GM19324 (cell line): ENCODE data around the gene EHF.

ENCODE experiments used
- ATAC-seq: cut with Tn5 transposase; IDR thresholded peaks from one replicate; pipeline ENCODE4 v1.9.1; 2021; ENCODE audit warnings: mild to moderate bottlenecking, moderate library complexity; ENCODE audit not compliant: unreplicated experiment, low FRiP score

The EHF gene

DNA sequence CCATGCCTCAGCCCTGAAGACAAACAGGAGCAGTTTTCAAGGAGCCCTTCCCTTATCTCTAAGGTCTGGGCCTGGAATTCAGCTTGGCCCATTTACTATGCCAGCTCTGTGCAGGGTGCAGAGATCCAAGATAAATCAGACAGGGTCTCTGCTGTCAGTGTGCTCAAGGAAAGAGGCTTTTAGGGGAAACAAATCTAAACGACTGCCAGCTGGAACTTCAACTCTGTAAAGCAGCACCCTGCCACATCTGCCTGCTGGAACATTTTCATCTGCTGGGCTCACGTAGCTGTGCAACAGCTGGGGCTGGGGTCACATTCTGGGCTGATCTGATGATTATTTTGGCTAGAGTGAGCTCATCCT lies 19.8 kb upstream of the EHF start:
- ATAC-seq = no peak

DNA sequence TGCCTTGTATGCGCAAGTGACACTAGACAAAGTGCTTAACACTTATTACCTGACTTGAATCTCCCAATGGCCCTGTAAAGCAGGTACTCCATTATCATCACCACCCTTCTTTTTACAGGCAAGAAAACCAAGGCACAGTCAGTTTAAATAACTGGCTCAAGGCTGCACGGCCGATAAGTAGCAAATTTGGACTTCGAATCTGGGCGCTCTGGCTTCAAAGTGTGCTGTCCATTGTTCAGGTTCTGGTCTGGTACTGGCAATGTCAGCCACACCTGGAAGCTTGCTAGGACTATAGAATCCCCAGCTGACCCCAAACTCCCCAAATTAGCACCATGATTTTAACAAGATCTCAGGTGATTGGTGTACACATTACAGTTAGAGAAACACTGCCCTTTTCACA lies 19.3 kb upstream of the EHF start:
- ATAC-seq = no peak

DNA sequence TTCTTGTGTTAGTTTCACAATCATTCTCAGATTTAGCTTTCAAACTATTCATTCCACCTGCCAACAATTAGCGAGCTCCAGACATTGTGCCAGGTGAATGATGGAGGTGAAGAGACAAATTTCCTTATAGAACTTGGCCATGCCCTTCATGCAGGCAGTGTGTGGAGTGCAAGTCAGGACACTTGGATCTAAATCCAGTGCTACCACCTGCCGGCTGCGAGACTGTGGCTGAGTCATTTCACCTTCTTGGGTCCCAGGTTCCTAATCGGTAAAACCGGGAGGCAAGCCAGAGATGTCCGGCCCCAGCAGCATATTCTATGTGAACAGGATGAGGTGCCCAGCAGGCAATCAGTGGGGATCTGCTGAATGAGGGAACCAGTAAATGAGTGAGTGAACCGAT lies 18.6 kb upstream of the EHF start:
- no peak for ATAC-seq

DNA sequence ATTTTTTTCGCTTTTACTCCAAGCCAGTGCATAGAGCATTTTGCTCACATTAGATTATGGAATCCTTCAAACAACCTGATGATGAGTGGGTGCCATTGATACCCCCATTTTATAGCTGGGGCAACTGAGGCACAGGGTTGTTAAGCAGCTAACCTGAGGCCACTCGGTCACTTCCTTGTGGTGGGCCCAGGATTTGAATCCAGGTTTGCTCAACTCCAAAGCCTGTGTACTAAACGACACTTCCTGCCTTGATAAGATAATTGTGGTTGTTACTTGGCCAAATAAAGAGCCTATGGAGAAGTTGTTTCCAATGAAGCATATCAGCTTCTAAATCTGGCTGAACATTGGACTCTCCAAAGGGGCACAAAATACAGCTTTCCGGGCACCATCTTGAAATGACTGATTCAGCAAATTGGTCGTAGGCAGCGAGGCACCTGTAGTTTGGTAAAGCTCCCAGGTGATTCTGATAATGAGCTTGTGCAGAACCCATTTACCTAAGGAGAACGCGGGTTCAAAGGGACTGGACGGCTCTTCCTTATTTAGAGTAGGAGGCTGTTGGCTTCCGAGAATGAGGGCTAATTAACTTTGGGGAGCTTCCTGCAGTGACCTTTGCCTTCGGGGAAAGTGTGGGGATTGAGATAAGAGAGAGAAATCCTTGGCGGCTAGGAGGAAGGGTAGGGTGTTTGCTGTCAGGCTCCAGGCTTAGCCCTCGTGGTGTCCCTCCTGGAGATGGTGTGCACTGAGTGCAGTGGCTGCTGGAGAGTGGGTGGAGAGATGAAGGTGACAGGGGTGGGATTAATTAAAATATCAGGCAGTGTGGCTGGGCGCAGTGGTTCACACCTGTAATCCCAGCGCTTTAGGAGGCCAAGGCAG lies 17.5 kb upstream of the EHF start:
- ATAC-seq = no peak

DNA sequence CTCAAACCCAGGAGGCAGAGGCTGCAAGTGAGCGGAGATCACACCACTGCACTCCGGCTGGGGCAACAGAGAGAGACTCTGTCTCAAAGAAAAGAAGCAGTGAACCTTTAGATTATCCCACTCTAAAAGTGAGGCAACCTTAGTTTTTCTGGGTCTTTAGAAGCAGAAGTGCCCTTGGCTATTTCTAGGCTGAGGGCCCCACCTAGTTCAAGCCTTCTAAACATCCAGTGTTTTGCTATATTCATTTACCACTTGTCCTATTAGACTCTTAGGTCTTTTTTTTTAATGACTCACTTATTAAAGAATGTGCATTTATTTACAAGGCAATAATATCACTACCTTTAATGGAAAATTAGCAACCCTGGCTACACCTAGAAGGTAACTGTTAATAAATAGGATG lies 16.7 kb upstream of the EHF start:
- ATAC-seq = no peak

DNA sequence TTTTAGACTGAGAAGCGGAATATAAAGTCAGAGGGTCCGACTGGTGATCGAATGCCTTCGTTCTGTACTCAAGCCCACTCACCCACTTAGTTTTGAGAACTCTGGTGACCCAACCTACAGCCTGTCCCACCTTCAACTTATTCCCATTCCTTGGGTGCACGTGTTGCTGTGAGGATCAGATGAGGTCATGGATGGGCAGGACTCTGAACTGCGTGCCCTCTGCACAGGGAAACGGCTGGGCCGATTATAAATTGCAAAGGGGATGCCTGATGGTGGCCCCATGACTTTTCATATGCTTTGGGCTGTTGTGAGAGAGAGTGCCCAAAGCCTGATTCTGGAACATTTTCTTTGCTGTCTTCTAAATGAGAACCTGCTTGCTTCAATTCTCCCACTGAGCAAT lies 16.0 kb upstream of the EHF start:
- ATAC-seq = no peak

DNA sequence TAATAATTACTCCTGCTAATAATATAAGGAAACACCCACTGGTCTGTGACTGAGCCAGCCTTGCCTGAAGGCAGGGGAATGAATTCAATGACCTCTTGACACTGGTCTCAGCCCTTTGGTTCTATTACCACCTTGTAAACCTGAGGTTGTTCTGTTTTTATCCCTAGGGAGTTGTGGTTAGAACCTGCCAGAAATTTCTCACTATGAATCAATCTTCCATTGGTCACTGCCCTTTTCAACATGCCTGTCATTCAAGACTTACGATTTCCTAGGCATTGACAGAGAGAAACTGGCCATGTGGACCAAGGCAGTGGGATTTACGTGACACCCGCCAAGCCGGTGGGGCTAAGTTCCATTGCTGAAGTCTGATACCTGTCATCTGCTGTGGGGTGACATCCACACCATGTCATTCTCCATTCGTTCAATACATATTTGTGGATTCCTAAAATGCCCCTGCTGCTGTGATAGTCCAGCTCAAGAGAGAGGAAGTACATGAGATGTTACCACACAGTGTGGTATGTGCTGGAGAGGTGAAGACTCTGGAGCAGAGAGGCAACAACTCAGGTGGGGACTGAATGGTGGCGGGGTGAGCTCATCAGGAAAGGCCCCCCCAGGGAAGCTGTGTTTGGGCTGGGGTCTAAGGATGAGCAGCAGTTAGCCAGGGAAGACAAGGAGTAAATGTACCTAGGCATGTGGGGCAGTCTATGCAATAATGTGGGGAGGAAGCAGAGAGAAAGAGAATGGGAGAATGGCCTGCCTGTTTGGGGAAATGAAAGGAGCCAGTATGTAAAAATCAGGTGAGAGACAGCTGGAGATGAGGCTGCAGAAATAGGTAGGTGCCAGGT lies 15.2 kb upstream of the EHF start:
- ATAC-seq = no peak

DNA sequence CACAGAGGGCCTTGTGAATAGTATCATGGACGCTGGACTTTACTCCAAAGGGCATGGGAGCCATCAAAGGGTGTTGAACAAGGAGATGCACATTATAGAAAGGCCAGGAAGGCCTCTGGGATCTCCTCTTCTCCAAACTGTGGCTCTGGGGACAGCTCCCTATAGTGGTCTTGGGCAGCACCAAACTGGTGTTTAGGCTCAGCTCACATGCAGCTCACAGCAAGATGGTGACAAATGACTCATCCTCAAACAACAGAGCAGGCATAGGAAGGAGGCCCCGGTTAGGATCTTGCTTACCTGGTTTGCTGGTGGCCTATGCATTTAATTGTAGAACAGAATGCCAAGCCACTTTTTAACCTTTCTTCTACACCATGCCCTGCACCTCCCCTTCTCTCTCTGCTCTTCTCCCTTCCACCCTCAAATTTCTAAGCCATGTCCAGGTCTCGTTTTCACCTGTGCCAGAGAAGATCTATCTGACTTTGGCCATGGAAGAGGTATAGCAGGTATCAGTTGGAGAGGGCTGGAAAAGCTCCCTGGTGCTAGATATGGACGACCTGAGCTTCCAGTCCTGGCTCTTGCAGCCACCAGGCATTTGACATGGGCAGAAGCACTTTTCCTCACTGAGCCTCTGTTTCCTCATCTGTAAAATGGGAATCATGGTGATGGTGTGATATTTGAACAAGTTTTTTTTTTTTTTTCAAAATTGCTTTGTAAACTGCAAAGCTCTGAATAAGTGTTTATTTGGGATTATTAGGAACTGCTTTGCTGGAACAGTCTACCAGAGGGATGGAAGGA lies 14.4 kb upstream of the EHF start:
- ATAC-seq = no peak

DNA sequence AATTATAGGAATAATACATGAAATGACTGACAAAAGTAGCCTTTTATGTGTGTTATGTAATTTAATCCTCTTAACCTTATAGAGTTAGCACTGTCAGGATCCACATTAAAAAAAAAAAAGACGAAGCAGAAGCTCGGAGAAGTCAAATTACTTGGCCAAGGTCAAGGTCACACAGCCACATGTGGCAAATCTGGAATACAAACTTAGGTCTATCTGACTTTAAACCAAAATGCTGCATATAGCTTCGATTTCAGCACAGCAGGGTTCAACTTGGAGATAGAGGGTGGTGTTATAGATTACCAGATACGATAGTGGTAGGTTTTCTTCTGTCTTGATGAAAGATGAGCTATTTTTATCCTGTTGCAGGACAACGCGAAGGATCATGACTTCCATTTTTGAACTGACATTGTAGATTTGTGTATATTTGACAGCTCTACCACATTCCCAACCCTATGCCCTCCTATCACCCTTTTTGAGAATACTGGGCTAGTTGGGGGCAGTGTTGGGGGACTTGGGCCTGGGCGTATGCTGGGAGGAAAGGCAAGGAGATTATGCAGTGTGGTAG lies 11.6 kb upstream of the EHF start:
- no peak for ATAC-seq

DNA sequence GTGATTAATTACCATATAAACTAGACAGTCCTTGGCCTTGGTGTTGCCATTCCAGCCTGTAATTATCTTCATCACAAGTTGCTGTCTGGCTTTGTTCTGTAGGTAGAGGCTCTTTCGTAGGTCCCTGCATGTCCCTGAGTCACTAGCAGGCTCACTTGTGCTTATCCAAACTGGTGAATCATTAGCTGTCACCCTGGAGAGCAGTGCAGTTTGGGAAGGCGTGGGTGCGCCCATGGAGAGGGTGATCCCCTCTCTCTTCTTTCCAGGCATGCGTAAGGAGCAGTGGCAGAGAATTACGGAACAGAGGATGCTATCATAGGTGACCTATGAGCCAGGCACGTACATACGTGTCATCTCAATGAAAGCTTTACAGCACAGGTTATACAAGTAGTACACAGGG lies 11.0 kb upstream of the EHF start:
- no peak for ATAC-seq

DNA sequence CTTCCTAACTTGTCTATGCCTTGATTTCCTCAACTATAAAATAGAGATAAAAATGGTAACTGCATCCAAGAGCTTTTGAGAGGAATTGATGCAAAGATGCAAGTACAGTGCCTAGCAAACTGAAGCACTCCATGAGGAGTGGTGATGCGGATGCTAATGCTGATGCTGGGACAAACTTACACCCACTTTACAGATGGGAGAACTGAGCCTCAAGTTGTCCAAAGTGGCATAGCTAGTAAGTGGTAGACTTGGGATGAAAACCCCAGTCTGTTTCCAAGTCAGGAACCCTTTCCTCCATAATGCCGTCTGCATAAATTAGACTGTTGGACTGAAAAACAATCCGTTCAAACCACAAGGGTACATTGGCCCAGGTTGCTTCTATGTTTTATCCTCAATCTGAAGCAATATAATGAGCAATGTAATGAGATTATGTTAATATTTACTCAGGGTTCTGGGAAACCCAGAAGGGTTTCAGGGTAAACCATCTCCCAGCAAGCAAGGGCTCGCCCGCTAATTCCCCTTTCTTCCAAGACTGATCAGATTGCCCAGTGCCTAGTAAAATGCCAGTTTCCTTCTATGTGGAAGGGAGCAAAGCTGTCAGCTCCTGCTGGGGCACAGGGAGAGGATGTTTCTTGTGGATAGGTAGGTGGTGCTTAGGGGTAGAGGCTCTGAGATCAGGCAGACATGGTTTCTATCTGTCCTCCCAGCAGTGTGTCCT lies 10.4 kb upstream of the EHF start:
- no peak for ATAC-seq

DNA sequence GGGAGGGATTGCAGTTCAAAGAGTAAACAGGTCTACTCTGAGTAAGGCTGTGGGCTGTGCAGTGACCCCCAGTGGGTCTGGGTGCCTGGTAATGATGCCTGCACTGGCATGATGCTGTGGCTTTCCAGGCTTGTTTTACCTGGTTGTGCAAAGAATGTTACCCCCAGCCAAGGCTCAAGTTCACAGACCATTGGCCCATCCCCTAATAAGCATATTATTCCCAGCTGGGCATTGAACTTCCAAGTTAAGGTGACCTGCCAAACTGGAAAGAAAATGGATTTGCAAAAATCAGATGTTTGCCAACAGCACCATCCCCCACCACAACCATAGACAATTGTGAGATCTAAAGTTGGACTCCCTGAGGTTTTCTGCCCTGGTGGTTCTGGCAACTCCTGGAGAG lies 7.9 kb upstream of the EHF start:
- ATAC-seq = no peak

DNA sequence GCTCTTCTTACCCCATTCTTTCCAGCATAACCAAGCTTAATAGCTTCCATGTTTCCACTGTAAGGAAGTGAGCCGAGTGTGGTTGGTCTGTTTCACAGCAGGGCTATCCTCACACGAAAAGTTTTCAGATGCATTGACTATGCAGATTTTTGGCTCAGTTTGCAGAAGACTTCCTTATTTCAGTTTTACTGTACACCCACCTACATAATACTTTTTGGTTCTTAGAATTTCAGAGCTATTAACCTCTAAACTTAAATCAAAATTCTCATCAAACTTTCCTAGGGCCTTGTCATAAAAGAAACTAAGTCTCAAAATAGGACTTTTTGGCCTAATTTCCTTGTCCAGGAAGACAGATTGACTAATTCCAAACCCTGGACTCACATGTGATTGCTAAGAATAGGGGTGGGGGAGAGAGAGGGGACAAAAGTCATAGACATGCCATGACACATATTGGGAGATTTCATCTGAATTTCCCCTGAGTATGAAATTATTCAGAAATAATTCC lies 7.3 kb upstream of the EHF start:
- ATAC-seq = peak; percentile 55

DNA sequence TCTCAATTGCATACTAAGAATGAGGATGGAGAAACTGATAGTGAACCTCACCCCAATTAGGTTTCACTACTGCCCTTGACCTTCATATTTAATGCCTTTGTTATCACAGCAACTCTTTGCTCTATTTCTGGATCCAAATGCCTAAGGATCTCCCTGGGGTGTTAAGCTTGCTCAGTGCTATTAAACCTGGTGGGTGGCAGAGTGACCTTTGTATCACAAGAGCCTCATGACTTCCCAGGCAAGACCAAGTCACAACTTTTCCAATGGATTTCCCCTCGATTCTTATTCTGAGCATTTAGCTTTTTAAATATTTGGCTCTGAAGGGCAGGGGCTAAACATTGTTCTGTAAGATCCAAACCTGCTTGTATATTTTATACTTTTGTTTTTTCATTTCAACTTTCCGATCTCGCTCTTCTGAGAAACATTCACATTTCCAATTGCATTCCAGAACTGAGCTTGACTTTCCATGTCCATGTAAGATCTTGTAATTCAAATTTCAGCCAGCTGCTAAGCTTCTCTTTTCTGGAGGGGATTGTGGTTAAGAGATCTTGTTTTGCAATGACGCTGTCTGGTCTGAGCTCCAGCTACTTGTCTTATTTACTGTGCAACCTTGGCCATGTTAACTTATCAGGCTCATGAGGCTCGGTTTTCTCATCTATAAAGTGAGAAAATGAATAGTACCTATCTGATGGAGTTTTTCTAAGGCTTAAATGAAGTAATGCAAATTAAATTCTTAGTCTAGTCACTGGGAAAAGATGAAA lies 6.4 kb upstream of the EHF start:
- no peak for ATAC-seq

DNA sequence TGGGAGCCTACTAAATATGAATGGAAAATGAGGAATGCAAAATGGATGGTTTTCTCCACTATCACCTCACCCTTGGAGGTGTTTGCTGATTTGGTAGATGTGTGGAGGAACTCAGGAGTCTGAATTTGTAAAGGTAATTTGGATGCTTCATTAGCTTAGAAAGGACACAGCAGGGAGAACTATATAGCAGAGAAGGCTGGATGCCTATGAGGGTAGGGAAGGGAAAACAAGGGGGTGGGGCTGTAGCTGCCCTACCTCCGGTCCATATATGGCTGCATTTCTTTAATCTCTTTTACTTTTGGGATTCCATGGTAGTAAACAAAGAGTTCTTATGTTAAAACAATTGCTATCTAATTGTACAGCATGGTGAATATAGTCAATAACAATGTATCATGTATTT lies 4.8 kb upstream of the EHF start:
- ATAC-seq = no peak

DNA sequence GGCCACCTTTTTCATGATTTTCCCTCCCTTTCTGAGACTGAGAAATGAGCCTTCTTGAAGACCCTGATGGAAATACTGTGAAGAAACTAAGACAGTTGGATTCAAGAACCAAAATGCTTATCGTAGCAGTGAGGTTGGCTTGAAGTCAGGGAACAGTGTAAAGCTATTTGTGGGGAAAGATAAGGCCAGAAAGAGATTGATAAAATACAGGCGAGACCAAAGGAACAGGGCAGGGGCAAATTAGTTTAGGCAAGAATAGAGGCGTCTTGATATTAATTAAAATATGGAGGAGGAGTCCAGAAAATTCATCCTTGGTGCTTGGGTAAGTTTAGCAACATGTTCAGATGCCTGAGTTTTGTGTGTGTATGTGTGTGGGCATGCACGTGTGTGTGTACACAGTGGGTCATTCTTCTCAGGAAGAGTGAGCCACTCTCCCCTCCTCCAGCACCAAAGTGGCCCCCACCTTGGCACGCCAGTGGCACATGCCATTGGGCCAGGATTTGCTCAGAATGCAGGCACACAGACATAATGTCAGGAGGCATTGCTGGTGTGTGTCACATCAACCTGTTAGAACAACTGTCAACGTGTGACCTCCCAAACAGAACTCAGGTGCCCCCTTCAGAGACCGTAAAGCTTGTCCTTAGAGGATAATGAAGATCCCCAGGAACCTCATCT lies 3.9 kb upstream of the EHF start:
- ATAC-seq = no peak

DNA sequence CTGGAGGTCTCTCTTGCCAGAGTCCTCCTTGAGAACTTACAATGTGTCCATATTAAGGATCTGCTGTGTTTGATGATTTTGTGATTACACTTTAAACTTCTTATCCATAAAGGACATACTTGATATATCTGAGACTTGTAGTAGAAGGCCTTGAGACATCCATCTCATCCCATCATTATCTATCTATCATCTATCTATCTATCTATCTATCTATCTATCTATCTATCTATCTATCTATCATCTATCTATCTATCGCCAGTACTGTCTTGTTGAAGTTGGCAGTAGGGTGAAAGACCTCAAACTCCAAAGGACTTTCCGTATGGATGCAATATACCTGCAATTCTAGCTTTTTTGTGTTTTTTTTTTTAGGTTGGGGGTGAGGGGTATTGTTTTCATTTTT lies 2.5 kb upstream of the EHF start:
- ATAC-seq = no peak

DNA sequence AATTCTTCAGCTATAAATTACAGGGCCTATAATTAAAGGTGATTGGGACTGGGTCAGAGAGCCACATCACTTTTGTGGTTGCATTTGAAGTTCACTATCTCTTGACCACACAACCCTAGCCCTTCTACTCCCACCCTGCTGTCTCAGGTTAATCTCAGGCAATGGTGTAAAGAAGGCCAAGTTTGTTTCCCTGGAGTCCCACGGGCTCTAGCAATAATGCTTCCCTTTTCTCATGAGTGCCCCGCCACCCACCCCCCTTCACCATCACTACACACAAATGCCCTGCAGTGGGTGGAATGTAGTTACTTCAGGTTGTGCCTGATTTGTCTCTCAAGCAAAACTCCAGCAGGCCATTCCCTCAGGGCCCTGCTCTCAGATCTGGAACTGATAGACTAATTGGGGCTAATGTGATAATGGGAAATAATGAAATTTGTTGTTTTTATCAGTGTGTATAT lies 1.8 kb upstream of the EHF start:
- ATAC-seq = no peak

DNA sequence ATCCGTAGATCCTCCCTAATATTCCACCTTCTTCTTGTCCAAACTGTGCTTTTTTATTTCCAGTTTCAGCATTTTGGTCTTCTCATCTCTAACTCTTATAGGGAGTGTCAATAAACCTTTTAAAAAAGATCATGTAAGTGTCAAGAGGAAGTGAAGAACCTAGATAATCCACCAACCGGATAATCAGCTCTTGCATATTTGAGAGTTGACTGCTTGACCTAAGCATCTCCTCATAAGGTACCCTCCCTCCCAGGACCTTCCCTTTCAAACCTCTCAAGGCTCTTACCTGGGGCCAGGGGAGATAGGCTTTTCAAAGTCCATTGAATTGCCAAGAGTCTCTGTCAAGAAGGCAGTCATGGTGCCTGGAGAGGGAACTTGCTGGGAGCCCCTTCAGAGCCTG lies 691 bp upstream of the EHF start:
- ATAC-seq = no peak
